ENCODE measurements around the gene UNC79.
"Not testable (repeated sequence)": the region's sequence is repeated elsewhere in the genome, so short reads cannot be mapped to it uniquely, and the experiment has no call there.

UNC79 gene

GRCh38 chr14:93522221-93522620, 91.5 kb downstream of the UNC79 start:
- TF ChIP-seq, protein P1, sequence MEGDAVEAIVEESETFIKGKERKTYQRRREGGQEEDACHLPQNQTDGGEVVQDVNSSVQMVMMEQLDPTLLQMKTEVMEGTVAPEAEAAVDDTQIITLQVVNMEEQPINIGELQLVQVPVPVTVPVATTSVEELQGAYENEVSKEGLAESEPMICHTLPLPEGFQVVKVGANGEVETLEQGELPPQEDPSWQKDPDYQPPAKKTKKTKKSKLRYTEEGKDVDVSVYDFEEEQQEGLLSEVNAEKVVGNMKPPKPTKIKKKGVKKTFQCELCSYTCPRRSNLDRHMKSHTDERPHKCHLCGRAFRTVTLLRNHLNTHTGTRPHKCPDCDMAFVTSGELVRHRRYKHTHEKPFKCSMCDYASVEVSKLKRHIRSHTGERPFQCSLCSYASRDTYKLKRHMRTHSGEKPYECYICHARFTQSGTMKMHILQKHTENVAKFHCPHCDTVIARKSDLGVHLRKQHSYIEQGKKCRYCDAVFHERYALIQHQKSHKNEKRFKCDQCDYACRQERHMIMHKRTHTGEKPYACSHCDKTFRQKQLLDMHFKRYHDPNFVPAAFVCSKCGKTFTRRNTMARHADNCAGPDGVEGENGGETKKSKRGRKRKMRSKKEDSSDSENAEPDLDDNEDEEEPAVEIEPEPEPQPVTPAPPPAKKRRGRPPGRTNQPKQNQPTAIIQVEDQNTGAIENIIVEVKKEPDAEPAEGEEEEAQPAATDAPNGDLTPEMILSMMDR (IDR thresholded peaks at IDR 0.05; ENCODE audit: low read length, missing control alignments) = no peak
- DNase-seq (ENCODE audit: low read depth) = no peak

GRCh38 chr14:93525216-93525615, 94.5 kb downstream of the UNC79 start:
- not testable (repeated sequence) for DNase-seq (ENCODE audit: low read depth); H3K4me3 ChIP-seq (replicated peaks; ENCODE audit: low read depth, low read length)

More at GRCh38 chr14:93522221-93522620, 91.5 kb downstream of the UNC79 start:
- no peak overlapping the region for H3K4me3 ChIP-seq (replicated peaks; ENCODE audit: low read depth, low read length)

- H3K4me3 ChIP-seq (replicated peaks; ENCODE audit: low read depth, low read length) = no peak overlapping the region
- DNase-seq (ENCODE audit: low read depth) = no peak
- TF ChIP-seq, protein P1 (IDR thresholded peaks at IDR 0.05; ENCODE audit: low read length, missing control alignments) = no peak
Measured at GRCh38 chr14:93525696-93526451, 95.1 kb downstream of the UNC79 start.

- DNase-seq (ENCODE audit: low read depth) = no peak
- H3K4me3 ChIP-seq (replicated peaks; ENCODE audit: low read depth, low read length) = no peak overlapping the region
- TF ChIP-seq, protein P1 (IDR thresholded peaks at IDR 0.05; ENCODE audit: low read length, missing control alignments) = no peak
Measured at GRCh38 chr14:93527203-93527607, 96.5 kb downstream of the UNC79 start.

GRCh38 chr14:93528884-93529558, 98.3 kb downstream of the UNC79 start:
- DNase-seq (ENCODE audit: low read depth) = no peak
- no peak overlapping the region for H3K4me3 ChIP-seq (replicated peaks; ENCODE audit: low read depth, low read length)
- TF ChIP-seq, protein P1 (IDR thresholded peaks at IDR 0.05; ENCODE audit: low read length, missing control alignments) = no peak

DNA sequence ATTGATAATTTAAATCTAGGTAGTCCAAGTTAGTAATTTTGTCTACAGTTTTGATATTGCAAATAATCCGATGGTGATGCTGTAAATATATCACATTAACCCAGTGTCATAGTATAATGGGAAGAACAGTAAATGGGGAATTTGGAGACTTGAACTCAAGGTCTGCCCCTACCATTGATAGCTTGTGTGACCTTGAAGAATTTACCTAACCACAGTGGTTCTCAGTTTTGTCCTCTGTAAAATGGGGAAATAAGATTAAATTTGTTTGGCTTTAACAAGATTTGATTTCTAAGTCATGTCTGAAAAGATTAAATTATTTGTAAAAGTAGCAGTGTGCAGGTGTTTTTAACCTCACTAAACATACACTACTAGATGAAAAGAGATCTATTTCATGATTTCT, 100.9 kb downstream of the UNC79 start:
- DNase-seq (ENCODE audit: low read depth) = no peak
- TF ChIP-seq, protein P1 (IDR thresholded peaks at IDR 0.05; ENCODE audit: low read length, missing control alignments) = no peak
- no peak overlapping the region for H3K4me3 ChIP-seq (replicated peaks; ENCODE audit: low read depth, low read length)

- H3K4me3 ChIP-seq (replicated peaks; ENCODE audit: low read depth, low read length) = no peak overlapping the region
- DNase-seq (ENCODE audit: low read depth) = no peak
- TF ChIP-seq, protein P1 (IDR thresholded peaks at IDR 0.05; ENCODE audit: low read length, missing control alignments) = no peak
Measured at GRCh38 chr14:93532541-93532940, 101.8 kb downstream of the UNC79 start.
